Tibial nerve (tissue), 4 donors: ENCODE measurements around the gene HMCN2. TPM values are rescaled to one million over a fixed set of nuclear protein-coding genes. Genes with fewer than 3 reads are reported as not detected.

Source experiments
- DNase-seq, 2 donors: peaks; one replicate each; pipeline ENCODE4 v3.0.0-alpha.2; 2019; ENCODE audit warnings: low spot score in 2 of 2
- H3K27ac ChIP-seq, 4 donors: fragments of 200-600 bp; sonication (generic) in 3 of 4; one replicate each; pipeline ENCODE4 v1.5.1; 2017 to 2019; ENCODE audit warnings: mild to moderate bottlenecking in 1 of 4
- H3K27me3 ChIP-seq, 2 donors: fragments of 200-600 bp; sonication (generic) in 1 of 2; one replicate each; pipeline versions ENCODE4 v1.5.1 to v1.6.0; 2017 to 2019
- H3K36me3 ChIP-seq, 3 donors: fragments of 200-600 bp; sonication (generic); one replicate each; pipeline ENCODE4 v1.5.1; 2018 to 2019
- H3K4me1 ChIP-seq, 4 donors: fragments of 200-600 bp; sonication (generic) in 3 of 4; one replicate each; pipeline ENCODE4 v1.5.1; 2017 to 2019
- H3K4me3 ChIP-seq, 4 donors: fragments of 200-600 bp; sonication (generic) in 3 of 4; one replicate each; pipeline ENCODE4 v1.5.1; 2017 to 2019; ENCODE audit warnings: mild to moderate bottlenecking in 1 of 4, moderate library complexity in 1 of 4
- H3K9me3 ChIP-seq, 4 donors: fragments of 200-600 bp; sonication (generic) in 3 of 4; one replicate each; pipeline ENCODE4 v1.5.1; 2017 to 2019
- EP300 ChIP-seq, 2 donors: sonication (generic); formaldehyde crosslinking; IDR thresholded peaks; one replicate each; pipeline ENCODE4 v1.6.1; 2017; ENCODE audit warnings: antibody characterized with exemption in 2 of 2, mild to moderate bottlenecking in 1 of 2
- POLR2A ChIP-seq, 2 donors: fragments of 450-650 bp; IDR thresholded peaks; one replicate each; pipeline ENCODE4 v1.6.1; 2017; ENCODE audit warnings: antibody characterized with exemption in 2 of 2, mild to moderate bottlenecking in 2 of 2, moderate library complexity in 2 of 2
- WGBS, 2 donors: methylation state at CpG; one replicate each; pipeline ENCODE4 v1.1.5; 2018; 5-methylcytosine and 5-hydroxymethylcytosine counted together
- total RNA-seq, 4 donors: library from RNA; depleted of rRNA; stranded (reverse); fragments of >200 nt; gene quantifications; one replicate each; pipeline ENCODE4 v1.1.0, GENCODE V29; 2016
- TF ChIP-seq, protein P1 (sequence below), 5 experiments: fragments of 200-600 bp in 3 of 5; fragments of 450-650 bp in 2 of 5; sonication (generic) in 3 of 5; IDR thresholded peaks; one replicate each; pipeline ENCODE4 v1.5.1; 2016 to 2019; ENCODE audit warnings: antibody characterized with exemption in 5 of 5, mild to moderate bottlenecking in 3 of 5, moderate library complexity in 2 of 5

The HMCN2 gene
- total RNA-seq, 4 donors from 2014 or later = 0.90 to 53.7 (median 20.3) TPM

DNA sequence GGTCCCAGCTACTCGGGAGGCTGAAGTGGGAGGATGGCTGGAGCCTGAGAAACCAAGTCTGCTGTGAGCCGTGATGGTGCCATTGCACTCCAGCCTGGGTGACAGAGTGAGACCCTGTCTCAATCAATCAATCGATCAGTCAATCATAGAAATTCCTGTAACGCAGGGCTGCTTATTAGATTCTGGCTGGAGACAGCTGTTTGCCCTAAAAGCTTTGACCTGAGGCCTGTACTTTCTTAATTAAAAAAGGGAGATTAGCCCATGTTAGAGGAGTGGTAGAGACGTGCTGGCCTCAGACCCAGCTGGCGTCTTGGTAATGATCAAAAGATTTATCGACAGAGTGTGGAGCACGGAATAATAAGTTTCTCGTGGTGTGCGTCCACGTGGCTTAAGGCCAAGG, 40.5 kb upstream of the HMCN2 start:
- H3K36me3 ChIP-seq = peaks cover 0 to 37% (median 0%) of the 10 kb centered on the region in 3 donors
- no peak for DNase-seq
- TF ChIP-seq, protein P1, sequence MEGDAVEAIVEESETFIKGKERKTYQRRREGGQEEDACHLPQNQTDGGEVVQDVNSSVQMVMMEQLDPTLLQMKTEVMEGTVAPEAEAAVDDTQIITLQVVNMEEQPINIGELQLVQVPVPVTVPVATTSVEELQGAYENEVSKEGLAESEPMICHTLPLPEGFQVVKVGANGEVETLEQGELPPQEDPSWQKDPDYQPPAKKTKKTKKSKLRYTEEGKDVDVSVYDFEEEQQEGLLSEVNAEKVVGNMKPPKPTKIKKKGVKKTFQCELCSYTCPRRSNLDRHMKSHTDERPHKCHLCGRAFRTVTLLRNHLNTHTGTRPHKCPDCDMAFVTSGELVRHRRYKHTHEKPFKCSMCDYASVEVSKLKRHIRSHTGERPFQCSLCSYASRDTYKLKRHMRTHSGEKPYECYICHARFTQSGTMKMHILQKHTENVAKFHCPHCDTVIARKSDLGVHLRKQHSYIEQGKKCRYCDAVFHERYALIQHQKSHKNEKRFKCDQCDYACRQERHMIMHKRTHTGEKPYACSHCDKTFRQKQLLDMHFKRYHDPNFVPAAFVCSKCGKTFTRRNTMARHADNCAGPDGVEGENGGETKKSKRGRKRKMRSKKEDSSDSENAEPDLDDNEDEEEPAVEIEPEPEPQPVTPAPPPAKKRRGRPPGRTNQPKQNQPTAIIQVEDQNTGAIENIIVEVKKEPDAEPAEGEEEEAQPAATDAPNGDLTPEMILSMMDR (IDR thresholded peaks at IDR 0.05) = no peak
- TF ChIP-seq POLR2A (IDR thresholded peaks at IDR 0.05) = no peak
- H3K27ac ChIP-seq = no peak overlapping the region
- no peaks in the 10 kb centered on the region for H3K27me3 ChIP-seq
- peaks cover 0 to 14% (median 2%) of the 10 kb centered on the region in 4 donors for H3K9me3 ChIP-seq
- no peak overlapping the region for H3K4me3 ChIP-seq
- peaks cover 0 to 7% (median 0%) of the 10 kb centered on the region in 4 donors for H3K4me1 ChIP-seq
- WGBS, 2 donors = 91 to 94% methylated on average over 11 of the region's 11 CpGs

DNA sequence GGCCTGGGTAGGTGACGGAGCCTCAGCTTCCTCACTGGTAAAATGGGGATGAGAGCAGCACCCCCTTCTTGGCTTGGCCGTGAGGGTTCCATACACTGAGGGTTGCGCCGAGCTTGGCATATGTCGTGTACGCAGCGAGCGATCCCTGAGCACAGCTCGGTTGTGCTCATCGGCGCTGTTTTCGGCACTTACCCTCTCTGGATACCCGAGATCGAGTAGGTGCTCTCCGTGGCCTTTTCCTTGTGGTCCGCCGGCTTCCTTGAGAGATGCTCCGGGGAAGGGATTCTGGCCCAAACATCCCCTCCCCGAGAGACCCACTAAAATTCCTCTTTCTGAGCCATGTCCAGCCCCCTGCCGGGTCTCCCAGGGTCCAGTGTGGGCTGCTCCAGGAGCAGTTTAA, 40.0 kb upstream of the HMCN2 start:
- H3K27ac ChIP-seq = no peak overlapping the region
- peaks cover 0 to 37% (median 0%) of the 10 kb centered on the region in 3 donors for H3K36me3 ChIP-seq
- H3K4me3 ChIP-seq = no peak overlapping the region
- peaks cover 0 to 2% (median 0%) of the 10 kb centered on the region in 4 donors for H3K4me1 ChIP-seq
- H3K9me3 ChIP-seq = peaks cover 0 to 14% (median 2%) of the 10 kb centered on the region in 4 donors
- H3K27me3 ChIP-seq = no peaks in the 10 kb centered on the region
- 93 to 95% methylated on average over 20 of the region's 20 CpGs for WGBS, 2 donors
- DNase-seq = no peak
- TF ChIP-seq POLR2A (IDR thresholded peaks at IDR 0.05) (no peak), EP300 (IDR thresholded peaks at IDR 0.05) (no peak)
- TF ChIP-seq, protein P1 (IDR thresholded peaks at IDR 0.05) = no peak

DNA sequence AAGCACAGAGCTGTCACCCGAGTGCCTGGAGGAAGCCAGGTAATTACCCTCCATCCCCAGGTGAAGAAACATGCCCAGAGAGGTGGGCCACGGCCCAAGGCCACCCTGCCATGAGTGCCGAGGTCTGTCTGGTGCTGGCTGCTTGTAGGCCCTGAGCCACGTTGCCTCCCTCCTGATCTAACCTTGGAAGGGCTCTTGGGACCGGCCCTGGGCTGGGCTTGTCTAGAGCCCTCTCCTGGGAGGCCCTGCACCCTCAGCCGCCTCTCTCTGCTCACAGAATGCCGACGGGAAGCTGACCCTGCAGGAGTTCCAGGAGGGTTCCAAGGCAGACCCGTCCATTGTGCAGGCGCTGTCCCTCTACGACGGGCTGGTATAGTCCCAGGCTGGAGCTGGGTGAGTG, 39.4 kb upstream of the HMCN2 start:
- no peak for DNase-seq
- no peaks in the 10 kb centered on the region for H3K27me3 ChIP-seq
- H3K27ac ChIP-seq = no peak overlapping the region
- no peak overlapping the region for H3K4me3 ChIP-seq
- H3K36me3 ChIP-seq = peaks cover 0 to 37% (median 0%) of the 10 kb centered on the region in 3 donors
- peaks cover 0 to 14% (median 2%) of the 10 kb centered on the region in 4 donors for H3K9me3 ChIP-seq
- no peaks in the 10 kb centered on the region for H3K4me1 ChIP-seq
- TF ChIP-seq EP300 (IDR thresholded peaks at IDR 0.05) (no peak), POLR2A (IDR thresholded peaks at IDR 0.05) (no peak)
- TF ChIP-seq, protein P1 (IDR thresholded peaks at IDR 0.05) = no peak
- WGBS, 2 donors = 92 to 97% methylated on average over 11 to 12 of the region's 12 CpGs

DNA sequence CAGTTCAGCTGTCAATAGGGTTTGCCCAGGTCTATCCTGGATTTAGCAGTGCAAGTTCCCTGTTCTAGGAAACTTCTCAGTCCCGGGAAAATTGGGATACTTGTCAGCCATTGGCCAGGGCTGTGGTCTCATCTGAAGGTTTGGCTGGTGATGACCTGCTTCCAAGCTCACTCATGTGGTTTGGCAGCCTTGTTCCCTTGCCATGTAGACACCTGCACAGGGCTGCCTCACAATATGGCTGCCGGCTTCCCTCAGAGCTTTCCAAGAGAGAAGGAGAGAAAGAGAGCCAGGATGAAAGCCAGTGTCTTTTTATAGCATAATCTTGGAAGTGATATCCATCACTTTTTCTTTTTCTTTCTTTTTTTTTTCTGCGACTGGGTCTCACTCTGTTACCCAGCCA, 37.7 kb upstream of the HMCN2 start:
- no peaks in the 10 kb centered on the region for H3K4me1 ChIP-seq
- peaks cover 0 to 48% (median 0%) of the 10 kb centered on the region in 3 donors for H3K36me3 ChIP-seq
- H3K27me3 ChIP-seq = no peaks in the 10 kb centered on the region
- H3K9me3 ChIP-seq = peaks cover 0 to 14% (median 2%) of the 10 kb centered on the region in 4 donors
- H3K27ac ChIP-seq = no peak overlapping the region
- DNase-seq = no peak
- TF ChIP-seq EP300 (IDR thresholded peaks at IDR 0.05) (no peak), POLR2A (IDR thresholded peaks at IDR 0.05) (no peak)
- TF ChIP-seq, protein P1 (IDR thresholded peaks at IDR 0.05) = no peak
- 96 to 97% methylated on average over 3 of the region's 3 CpGs for WGBS, 2 donors
- no peak overlapping the region for H3K4me3 ChIP-seq

DNA sequence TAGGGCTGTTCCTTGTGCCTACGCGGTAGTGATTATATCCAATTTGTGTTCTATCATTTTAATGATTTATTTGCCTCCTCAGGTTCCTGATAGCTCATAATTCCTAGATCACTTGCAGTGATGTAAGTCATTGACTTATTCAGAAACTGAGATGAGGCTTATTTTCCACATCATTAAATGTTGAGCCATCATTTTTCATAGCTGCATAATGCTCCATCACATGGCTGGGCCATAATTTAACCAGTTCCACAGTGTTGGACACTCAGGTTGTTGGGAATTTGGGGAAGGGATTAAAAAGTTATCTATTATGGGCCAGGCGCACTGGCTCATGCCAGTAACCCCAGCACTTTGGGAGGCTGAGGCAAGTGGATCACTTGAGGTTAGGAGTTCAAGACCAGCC, 35.8 kb upstream of the HMCN2 start:
- 67% methylated on average over 3 of the region's 3 CpGs for WGBS, 2 donors
- no peaks in the 10 kb centered on the region for H3K4me1 ChIP-seq
- no peak overlapping the region for H3K27ac ChIP-seq
- H3K4me3 ChIP-seq = no peak overlapping the region
- TF ChIP-seq EP300 (IDR thresholded peaks at IDR 0.05) (no peak), POLR2A (IDR thresholded peaks at IDR 0.05) (no peak)
- DNase-seq = no peak
- H3K36me3 ChIP-seq = peaks cover 0 to 61% (median 0%) of the 10 kb centered on the region in 3 donors
- H3K27me3 ChIP-seq = no peaks in the 10 kb centered on the region
- H3K9me3 ChIP-seq = peaks cover 0 to 14% (median 2%) of the 10 kb centered on the region in 4 donors
